Left cardiac atrium (tissue), 4 donors: ENCODE results near the gene IL2RA. TPM values are rescaled to one million over a fixed set of nuclear protein-coding genes. Genes with fewer than 3 reads are reported as not detected.
"Not testable (repeated sequence)": the region's sequence is repeated elsewhere in the genome, so short reads cannot be mapped to it uniquely, and the experiment has no call there.

ENCODE experiments used
- ATAC-seq, 2 donors: fragments of 200-7000 bp; cut with Tn5 transposase; one replicate each; pipeline ENCODE4 v1.9.1; 2020; ENCODE audit warnings: mild to moderate bottlenecking in 2 of 2, moderate library complexity in 2 of 2
- DNase-seq: peaks from one replicate; pipeline ENCODE4 v3.0.0-alpha.2; 2020
- intact Hi-C, 2 donors: fragments of 100-400 bp; cut with DNase I; formaldehyde crosslinking; loops; one replicate each; pipeline versions ENCODE4 v1.14.1 to v1.15.1; 2022 to 2023
- long read RNA-seq: library from polyadenylated mRNA; unstranded; transcript quantifications from one replicate; pipeline ENCODE4 v2.0.0, GENCODE V29; 2021
- total RNA-seq, 2 donors: library from RNA; stranded (reverse); fragmentation: NEBNext Ultra II Directional; extraction: Animal tissue kit (Norgen Biotek cat#: 25700); gene quantifications; one replicate each; pipeline ENCODE4 v1.2.1, GENCODE V29; 2021
- donor health status: DM: no; HTN: yes; CAD: no.
- donor health status: DM: no; HTN: yes; CAD: no; lungs with severe emphysema.
- donor health status: DM: yes; HTN: yes; CAD: no.
- donor health status: Dilated cardiomyopathy.

IL2RA gene
- 1 to 10 TPM; 2.7 to 6.3 TPM for total RNA-seq
- long read RNA-seq = 0 reads

GRCh38 chr10:6062101-6062771, at the start of gene IL2RA:
TSS of gene IL2RA (minus strand) at chr10:6062367. CDS start at chr10:6062151, 216 bp downstream.
- ATAC-seq = peak; percentile 19 to 27
- no peak for DNase-seq

GRCh38 chr10:6110136-6110535, 48.0 kb upstream of the IL2RA start:
- DNase-seq = no peak
- ATAC-seq = no peak
- intact Hi-C loops = no loop called here

More at GRCh38 chr10:6062101-6062771, at the start of gene IL2RA:
- intact Hi-C loops = loop anchor here in 1 of 2 donors (10.0 kb wide), 1 partner anchor 47 kb away; no protein-coding TSS in a partner anchor

- ATAC-seq = peak in 1 of 2 donors; percentile 26
- DNase-seq = no peak
Observed at GRCh38 chr10:6109444-6109775, 47.2 kb upstream of the IL2RA start.

GRCh38 chr10:6108631-6109443, 46.7 kb upstream of the IL2RA start:
- intact Hi-C loops = loop anchor here (1.0 to 10.0 kb wide), 3 partner anchors 43 to 292 kb away; partner anchors contain the start of gene PFKFB3 (in 1 of the 2)
- ATAC-seq = peak; percentile 38 to 48
- DNase-seq = no peak

More at GRCh38 chr10:6109444-6109775, 47.2 kb upstream of the IL2RA start:
- intact Hi-C loops = loop anchor here (1.0 to 10.0 kb wide), 3 partner anchors 43 to 292 kb away; partner anchors contain the start of gene PFKFB3 (in 1 of the 2)

DNA sequence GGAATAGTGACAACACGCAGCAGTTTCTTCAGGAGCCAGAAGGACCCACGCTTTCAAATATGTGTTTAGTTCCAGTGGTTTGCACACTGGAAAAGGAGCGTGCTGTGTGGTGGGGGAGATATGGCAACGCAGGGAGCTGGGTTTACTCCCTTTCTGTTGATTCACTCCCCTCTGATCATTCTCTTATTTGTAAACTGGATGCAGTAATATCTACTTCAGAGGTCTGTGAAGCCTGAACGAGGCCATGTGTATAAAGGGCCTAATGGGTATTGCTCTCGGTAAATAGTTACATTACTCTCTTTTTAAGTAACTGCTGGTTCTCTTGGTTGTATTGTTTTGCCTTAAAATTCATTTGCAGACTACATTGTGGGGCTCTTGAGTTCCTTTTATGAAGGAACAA, 45.9 kb upstream of the IL2RA start:
- intact Hi-C loops = loop anchor here (5.0 to 10.0 kb wide), 2 partner anchors 44 to 97 kb away; partner anchors contain the start of gene PFKFB3 (in 1 of the 2)
- DNase-seq (no peak), ATAC-seq (no peak)

GRCh38 chr10:6107616-6108015, 45.4 kb upstream of the IL2RA start:
- intact Hi-C loops = loop anchor here (5.0 to 10.0 kb wide), 2 partner anchors 45 to 97 kb away; partner anchors contain the start of gene PFKFB3 (in 1 of the 2)
- not testable (repeated sequence) for DNase-seq, ATAC-seq

DNA sequence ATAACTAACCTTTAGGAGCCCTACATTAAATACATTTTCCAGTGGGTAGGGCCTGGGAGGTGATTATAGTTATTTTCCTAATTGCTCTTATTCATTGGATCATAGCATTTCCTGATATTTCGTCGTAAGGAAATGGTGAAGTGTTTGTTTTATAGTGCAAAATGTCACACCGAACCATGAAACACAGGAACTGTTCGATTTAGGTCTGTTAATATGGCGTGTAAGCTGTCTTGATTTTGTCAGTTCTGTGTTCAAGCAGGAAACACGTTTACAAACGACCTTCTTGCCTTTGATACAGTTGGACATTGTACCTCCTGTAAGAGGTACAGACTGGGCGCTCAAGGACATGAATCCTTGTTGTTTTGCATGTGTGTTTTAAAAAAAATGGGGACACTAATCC, 41.4 kb upstream of the IL2RA start:
- ATAC-seq (no peak), DNase-seq (no peak)
- intact Hi-C loops = loop anchor here in 1 of 2 donors (10.0 kb wide), 1 partner anchor 101 kb away; the partner anchor contains the start of gene PFKFB3

DNA sequence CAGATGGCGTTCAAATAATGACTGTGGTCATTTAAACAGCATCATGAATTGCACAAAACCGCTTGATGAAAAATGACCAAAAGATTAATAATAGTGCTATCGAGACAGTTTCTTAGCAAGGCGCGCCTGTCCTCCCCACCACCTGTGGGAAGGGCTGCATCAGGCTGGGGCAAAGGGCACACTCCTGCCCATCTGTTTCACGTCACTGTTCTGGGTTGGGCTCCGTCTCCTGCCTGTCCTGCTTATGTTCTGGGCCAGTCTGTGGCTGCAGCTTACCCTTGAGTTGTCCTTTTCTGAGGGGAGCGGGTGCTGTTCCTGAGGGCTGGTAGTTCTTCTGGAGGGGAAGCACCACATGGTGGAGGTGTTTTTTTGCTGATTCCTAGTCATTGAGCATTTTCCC, 40.0 kb upstream of the IL2RA start:
- intact Hi-C loops = loop anchor here in 1 of 2 donors (10.0 kb wide), 1 partner anchor 103 kb away; the partner anchor contains the start of gene PFKFB3
- ATAC-seq (no peak), DNase-seq (no peak)

- DNase-seq (no peak), ATAC-seq (no peak)
- intact Hi-C loops = loop anchor here in 1 of 2 donors (10.0 kb wide), 1 partner anchor 104 kb away; the partner anchor contains the start of gene PFKFB3
Observed at GRCh38 chr10:6101181-6101580, 39.0 kb upstream of the IL2RA start.

DNA sequence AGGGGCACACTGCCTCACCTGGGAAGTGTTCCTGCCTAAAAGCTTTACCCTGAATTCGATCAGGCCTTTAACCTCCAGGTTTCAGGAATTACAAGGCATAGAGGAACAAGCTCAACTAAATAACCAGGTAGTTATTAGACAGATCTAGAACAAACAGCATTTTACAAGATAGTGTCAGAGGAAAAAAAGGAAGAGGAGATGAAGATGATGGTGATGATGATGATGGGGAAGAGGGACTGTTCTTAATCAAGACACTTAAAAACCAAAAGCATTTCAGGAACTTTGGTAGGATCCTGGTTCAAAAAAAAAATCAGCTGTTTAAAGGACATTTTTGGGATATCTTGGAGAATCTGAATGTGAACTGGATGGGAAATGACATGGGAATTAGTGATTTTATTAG, 38.2 kb upstream of the IL2RA start:
- ATAC-seq = no peak
- intact Hi-C loops = loop anchor here in 1 of 2 donors (10.0 kb wide), 1 partner anchor 104 kb away; the partner anchor contains the start of gene PFKFB3
- DNase-seq = no peak

GRCh38 chr10:6098156-6098555, 36.0 kb upstream of the IL2RA start:
- DNase-seq (no peak), ATAC-seq (no peak)
- intact Hi-C loops = loop anchor here in 1 of 2 donors (10.0 kb wide), 1 partner anchor 153 kb away; no protein-coding TSS in a partner anchor

DNA sequence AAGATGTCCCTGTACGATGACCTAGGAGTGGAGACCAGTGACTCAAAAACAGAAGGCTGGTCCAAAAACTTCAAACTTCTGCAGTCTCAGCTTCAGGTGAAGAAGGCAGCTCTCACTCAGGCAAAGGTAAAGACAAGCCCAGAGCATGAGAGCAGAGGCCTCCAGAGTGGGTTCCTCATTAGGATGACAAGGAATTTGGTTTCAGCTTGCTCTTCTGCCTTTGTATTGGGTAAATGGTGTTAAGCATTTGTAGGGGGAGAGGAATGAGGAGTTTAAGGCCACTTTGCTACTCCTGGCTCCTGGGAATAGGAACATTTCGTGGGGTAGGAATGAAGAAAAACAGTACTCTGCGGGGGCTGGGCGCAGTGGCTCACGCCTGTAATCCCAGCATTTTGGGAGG, 34.9 kb upstream of the IL2RA start:
- intact Hi-C loops = loop anchor here in 1 of 2 donors (10.0 kb wide), 1 partner anchor 152 kb away; no protein-coding TSS in a partner anchor
- DNase-seq (no peak), ATAC-seq (no peak)

- no peak for DNase-seq
- no peak for ATAC-seq
- intact Hi-C loops = loop anchor here in 1 of 2 donors (10.0 kb wide), 1 partner anchor 151 kb away; no protein-coding TSS in a partner anchor
Observed at GRCh38 chr10:6095810-6096570, 33.8 kb upstream of the IL2RA start.

DNA sequence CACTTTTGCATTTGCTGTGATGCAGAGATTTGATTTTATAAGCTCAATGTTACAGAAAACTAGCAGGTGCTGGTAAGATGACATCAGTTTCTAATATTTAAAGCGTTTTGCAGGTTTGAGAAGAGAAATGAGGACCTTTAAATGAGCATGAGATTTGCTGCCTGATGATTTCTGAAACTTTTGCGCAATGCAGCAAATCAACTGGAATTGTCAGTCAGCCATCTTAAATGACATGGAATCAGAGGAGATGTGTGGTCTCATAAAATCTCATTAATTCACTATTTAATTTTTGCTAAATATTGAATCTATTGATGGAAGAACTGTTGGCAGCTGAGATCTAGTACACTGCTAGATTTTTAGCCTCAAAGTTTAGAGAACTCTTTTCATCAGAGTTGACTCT, 30.6 kb upstream of the IL2RA start:
- DNase-seq = no peak
- ATAC-seq = no peak
- intact Hi-C loops = loop anchor here in 1 of 2 donors (10.0 kb wide), 1 partner anchor 148 kb away; no protein-coding TSS in a partner anchor

DNA sequence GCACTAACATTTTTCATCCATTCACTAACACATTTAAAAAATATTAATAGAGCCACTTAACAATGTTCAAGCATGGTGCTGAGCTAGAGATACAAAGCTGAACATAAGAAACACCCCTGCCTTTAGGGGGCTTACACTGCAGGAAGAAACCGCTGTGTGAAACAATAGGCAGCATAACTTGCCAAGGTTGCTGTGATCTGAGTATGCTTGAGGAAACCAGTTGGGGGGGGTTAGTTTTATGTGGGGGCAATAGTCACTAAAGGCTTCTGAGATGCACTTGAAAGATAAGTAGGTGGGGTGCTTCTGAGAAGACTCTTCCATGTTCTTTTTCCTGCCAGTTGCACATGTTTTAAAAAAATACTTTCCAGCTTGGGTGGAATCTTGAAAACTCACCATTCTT, 29.5 kb upstream of the IL2RA start:
- ATAC-seq = no peak
- intact Hi-C loops = loop anchor here in 1 of 2 donors (10.0 kb wide), 1 partner anchor 147 kb away; no protein-coding TSS in a partner anchor
- DNase-seq = no peak

- DNase-seq = no peak
- intact Hi-C loops = loop anchor here (10.0 kb wide), 2 partner anchors 75 to 145 kb away; no protein-coding TSS in a partner anchor
- ATAC-seq = peak; percentile 3 to 5
Observed at GRCh38 chr10:6089334-6090219, 27.4 kb upstream of the IL2RA start.

GRCh38 chr10:6088721-6089333, 26.7 kb upstream of the IL2RA start, which contains the start of gene RBM17:
TSS of gene RBM17 (plus strand) at chr10:6089034. CDS start at chr10:6097066, 8,032 bp downstream.
- DNase-seq (peak; percentile 97), ATAC-seq (peak; percentile 95 to 98)
- intact Hi-C loops = loop anchor here in 1 of 2 donors (10.0 kb wide), 1 partner anchor 74 kb away; no protein-coding TSS in a partner anchor
